ENCODE data around the gene KPTN. TPM values are rescaled to one million over a fixed set of nuclear protein-coding genes. Genes with fewer than 3 reads are reported as not detected.

KPTN gene
- total RNA-seq, 1 donor from 2014 or later, result 9.1 TPM

GRCh38 chr19:47445527-47445926, 38.5 kb downstream of the KPTN start:
- Mint-ChIP-seq H3K27me3 (ENCODE audit: low read depth) (peaks cover 74% of the 10 kb centered on the region), H3K4me1 (ENCODE audit: low read depth) (peaks cover 16% of the 10 kb centered on the region), H3K4me3 (ENCODE audit: unreplicated experiment) (no peak overlapping the region), H3K36me3 (ENCODE audit: low read depth) (peaks cover 6% of the 10 kb centered on the region), H3K27ac (ENCODE audit: unreplicated experiment) (no peak overlapping the region), H3K9me3 (ENCODE audit: low read depth) (no peaks in the 10 kb centered on the region)
- no peak for DNase-seq (ENCODE audit: low spot score)
- no peak for TF ChIP-seq CTCF (IDR thresholded peaks at IDR 0.05)

- Mint-ChIP-seq H3K9me3 (ENCODE audit: low read depth) (no peaks in the 10 kb centered on the region), H3K36me3 (ENCODE audit: low read depth) (peaks cover 6% of the 10 kb centered on the region), H3K4me3 (ENCODE audit: unreplicated experiment) (no peak overlapping the region), H3K27ac (ENCODE audit: unreplicated experiment) (no peak overlapping the region), H3K4me1 (ENCODE audit: low read depth) (peaks cover 16% of the 10 kb centered on the region), H3K27me3 (ENCODE audit: low read depth) (peaks cover 70% of the 10 kb centered on the region)
- TF ChIP-seq CTCF (IDR thresholded peaks at IDR 0.05), result no peak
- no peak for DNase-seq (ENCODE audit: low spot score)
Measured at GRCh38 chr19:47444388-47444821, 39.6 kb downstream of the KPTN start.

GRCh38 chr19:47443331-47443730, 40.7 kb downstream of the KPTN start:
- peaks cover 65% of the 10 kb centered on the region for H3K27me3 Mint-ChIP-seq (ENCODE audit: low read depth)
- H3K9me3 Mint-ChIP-seq (ENCODE audit: low read depth), result no peaks in the 10 kb centered on the region
- H3K4me1 Mint-ChIP-seq (ENCODE audit: low read depth), result peaks cover 16% of the 10 kb centered on the region
- no peak for TF ChIP-seq CTCF (IDR thresholded peaks at IDR 0.05)
- H3K27ac Mint-ChIP-seq (ENCODE audit: unreplicated experiment), result no peak overlapping the region
- DNase-seq (ENCODE audit: low spot score), result no peak
- H3K36me3 Mint-ChIP-seq (ENCODE audit: low read depth), result peaks cover 6% of the 10 kb centered on the region
- no peak overlapping the region for H3K4me3 Mint-ChIP-seq (ENCODE audit: unreplicated experiment)

GRCh38 chr19:47438793-47439220, 45.2 kb downstream of the KPTN start:
- Mint-ChIP-seq H3K9me3 (ENCODE audit: low read depth) (no peaks in the 10 kb centered on the region), H3K36me3 (ENCODE audit: low read depth) (peaks cover 2% of the 10 kb centered on the region), H3K4me1 (ENCODE audit: low read depth) (peaks cover 3% of the 10 kb centered on the region), H3K27ac (ENCODE audit: unreplicated experiment) (no peak overlapping the region), H3K4me3 (ENCODE audit: unreplicated experiment) (no peak overlapping the region), H3K27me3 (ENCODE audit: low read depth) (peaks cover 34% of the 10 kb centered on the region)
- no peak for TF ChIP-seq CTCF (IDR thresholded peaks at IDR 0.05)
- no peak for DNase-seq (ENCODE audit: low spot score)

- Mint-ChIP-seq H3K4me1 (ENCODE audit: low read depth) (peaks cover 3% of the 10 kb centered on the region), H3K36me3 (ENCODE audit: low read depth) (no peaks in the 10 kb centered on the region), H3K4me3 (ENCODE audit: unreplicated experiment) (no peak overlapping the region), H3K27me3 (ENCODE audit: low read depth) (peaks cover 22% of the 10 kb centered on the region), H3K27ac (ENCODE audit: unreplicated experiment) (no peak overlapping the region), H3K9me3 (ENCODE audit: low read depth) (no peaks in the 10 kb centered on the region)
- no peak for TF ChIP-seq CTCF (IDR thresholded peaks at IDR 0.05)
- DNase-seq (ENCODE audit: low spot score), result no peak
Measured at GRCh38 chr19:47437500-47437899, 46.5 kb downstream of the KPTN start.

Measured in chondrocyte (in vitro differentiated cells).